Cerebellar nuclear complex (tissue), 1 donor: ENCODE data around the gene RALGPS1.

Experiments used
- DNase-seq, 2 experiments: peaks; one replicate each; lab custom pipeline; 2025; lab: John Stamatoyannopoulos, UW

RALGPS1 gene

GRCh38 chr9:127021664-127022363 is 107.2 kb downstream of the RALGPS1 start:
- DNase-seq: peak in 1 of 2 experiments; percentile 57

- no peak for DNase-seq
Measured at GRCh38 chr9:127022913-127023660, 108.5 kb downstream of the RALGPS1 start.

GRCh38 chr9:127025042-127025441 is 110.5 kb downstream of the RALGPS1 start:
- DNase-seq: no peak

- no peak for DNase-seq
Measured at GRCh38 chr9:127027694-127028093, 113.1 kb downstream of the RALGPS1 start.

GRCh38 chr9:127029548-127029947 is 115.0 kb downstream of the RALGPS1 start:
- DNase-seq: no peak

GRCh38 chr9:127030814-127031740 is 116.5 kb downstream of the RALGPS1 start:
- no peak for DNase-seq

GRCh38 chr9:127032256-127032655 is 117.7 kb downstream of the RALGPS1 start:
- no peak for DNase-seq

GRCh38 chr9:127033061-127033460 is 118.5 kb downstream of the RALGPS1 start:
- DNase-seq: no peak

- DNase-seq: no peak
Measured at GRCh38 chr9:127033789-127034188, 119.2 kb downstream of the RALGPS1 start.

- no peak for DNase-seq
Measured at GRCh38 chr9:127034691-127035090, 120.1 kb downstream of the RALGPS1 start.

- no peak for DNase-seq
Measured at GRCh38 chr9:127035423-127035822, 120.8 kb downstream of the RALGPS1 start.

GRCh38 chr9:127035948-127036347 is 121.4 kb downstream of the RALGPS1 start:
- DNase-seq: no peak

- DNase-seq: no peak
Measured at GRCh38 chr9:127036437-127036836, 121.9 kb downstream of the RALGPS1 start.

- DNase-seq: no peak
Measured at GRCh38 chr9:127038531-127038930, 123.9 kb downstream of the RALGPS1 start.

- no peak for DNase-seq
Measured at GRCh38 chr9:127039492-127039891, 124.9 kb downstream of the RALGPS1 start.

GRCh38 chr9:127045148-127045547 is 130.6 kb downstream of the RALGPS1 start:
- DNase-seq: no peak

- DNase-seq: no peak
Measured at GRCh38 chr9:127047971-127048370, 133.4 kb downstream of the RALGPS1 start.

- DNase-seq: no peak
Measured at GRCh38 chr9:127049044-127049443, 134.5 kb downstream of the RALGPS1 start.

GRCh38 chr9:127049581-127049980 is 135.0 kb downstream of the RALGPS1 start:
- no peak for DNase-seq

- no peak for DNase-seq
Measured at GRCh38 chr9:127050152-127050551, 135.6 kb downstream of the RALGPS1 start.

- peak in 1 of 2 experiments; percentile 31 for DNase-seq
Measured at GRCh38 chr9:127050591-127051001, 136.0 kb downstream of the RALGPS1 start.

- DNase-seq: no peak
Measured at GRCh38 chr9:127051881-127052595, 137.5 kb downstream of the RALGPS1 start.
